T-helper 1 cell treated with Interleukin-12 subunit alpha and Interleukin-12 subunit beta and Interleukin-4 antibody, amounts not matched to agents 30 ng/mL and 1 ng/mL, for 36 hours (primary cell): ENCODE measurements around the gene STK10. TPM values are rescaled to one million over a fixed set of nuclear protein-coding genes. Genes with fewer than 3 reads are reported as not detected.

ENCODE experiments used
- intact Hi-C: fragments of 100-400 bp; cut with micrococcal nuclease; formaldehyde crosslinking; loops from one replicate; pipeline ENCODE4 v1.15.1; 2024
- total RNA-seq: library from RNA; stranded (reverse); gene quantifications from 2 replicates; pipeline ENCODE4 v1.2.3, GENCODE V29; 2022

STK10 gene
- total RNA-seq, 1 donor from 2014 or later = 226 TPM

- intact Hi-C loops = loop anchor here (2.0 to 10.0 kb wide), 5 partner anchors 768 to 1857 kb away; partner anchors contain the start of genes CREBRF, NPM1, RPL26L1 and STC2
These were observed 1.8 kb upstream of the STK10 start for GRCh38 chr5:172189693-172190296.

- intact Hi-C loops = loop anchor here (1.0 to 10.0 kb wide), 14 partner anchors 39 to 1857 kb away; partner anchors contain the start of genes CREBRF, FBXW11, NPM1 and RPL26L1
These were observed 1.1 kb upstream of the STK10 start for GRCh38 chr5:172188893-172189692.

GRCh38 chr5:172187118-172188032 lies 649 bp downstream of the STK10 start:
- intact Hi-C loops = loop anchor here (1.0 to 10.0 kb wide), 17 partner anchors 8 to 1855 kb away; partner anchors contain the start of genes CREBRF, FBXW11, NPM1 and RPL26L1

GRCh38 chr5:172186114-172186695 lies 1.8 kb downstream of the STK10 start:
- intact Hi-C loops = loop anchor here (2.0 to 10.0 kb wide), 4 partner anchors 511 to 1854 kb away; partner anchors contain the start of genes RPL26L1 and STC2

- intact Hi-C loops = loop anchor here (5.0 to 10.0 kb wide), 3 partner anchors 772 to 1853 kb away; partner anchors contain the start of genes RPL26L1 and STC2
These were observed 2.9 kb downstream of the STK10 start for GRCh38 chr5:172185096-172185461.

GRCh38 chr5:172183881-172184280 lies 4.1 kb downstream of the STK10 start:
- intact Hi-C loops = loop anchor here (10.0 kb wide), 1 partner anchor 1141 kb away; the partner anchor contains the start of gene STC2

- intact Hi-C loops = loop anchor here (10.0 kb wide), 1 partner anchor 1143 kb away; the partner anchor contains the start of gene STC2
These were observed 5.7 kb downstream of the STK10 start for GRCh38 chr5:172182291-172182690.

GRCh38 chr5:172180936-172181335 lies 7.1 kb downstream of the STK10 start:
- intact Hi-C loops = loop anchor here (10.0 kb wide), 1 partner anchor 1144 kb away; the partner anchor contains the start of gene STC2

GRCh38 chr5:172178991-172179989 lies 8.7 kb downstream of the STK10 start:
- intact Hi-C loops = loop anchor here (1.0 to 10.0 kb wide), 6 partner anchors 8 to 1904 kb away; partner anchors contain the start of genes ATP6V0E1, BNIP1 and CPEB4

GRCh38 chr5:172178301-172178987 lies 9.6 kb downstream of the STK10 start:
- intact Hi-C loops = loop anchor here (5.0 to 10.0 kb wide), 5 partner anchors 599 to 1904 kb away; partner anchors contain the start of genes ATP6V0E1, BNIP1 and CPEB4

- intact Hi-C loops = loop anchor here (5.0 to 10.0 kb wide), 5 partner anchors 600 to 1902 kb away; partner anchors contain the start of genes ATP6V0E1, BNIP1 and CPEB4
These were observed 10.8 kb downstream of the STK10 start for GRCh38 chr5:172177176-172177575.

- intact Hi-C loops = loop anchor here (1.0 to 10.0 kb wide), 10 partner anchors 12 to 1900 kb away; partner anchors contain the start of genes ATP6V0E1, BNIP1, CPEB4 and NPM1
These were observed 12.7 kb downstream of the STK10 start for GRCh38 chr5:172175263-172175719.

GRCh38 chr5:172173564-172174153 lies 14.4 kb downstream of the STK10 start:
- intact Hi-C loops = loop anchor here (1.0 to 10.0 kb wide), 7 partner anchors 23 to 1899 kb away; partner anchors contain the start of genes ATP6V0E1 and FBXW11

GRCh38 chr5:172172912-172173563 lies 15.0 kb downstream of the STK10 start:
- intact Hi-C loops = loop anchor here (5.0 to 10.0 kb wide), 3 partner anchors 49 to 1898 kb away; partner anchors contain the start of gene ATP6V0E1

GRCh38 chr5:172171118-172171517 lies 16.9 kb downstream of the STK10 start:
- intact Hi-C loops = loop anchor here (2.0 to 10.0 kb wide), 4 partner anchors 18 to 1896 kb away; partner anchors contain the start of gene ATP6V0E1

GRCh38 chr5:172170251-172170701 lies 17.7 kb downstream of the STK10 start:
- intact Hi-C loops = loop anchor here (2.0 to 10.0 kb wide), 4 partner anchors 17 to 1895 kb away; partner anchors contain the start of gene ATP6V0E1

- intact Hi-C loops = no loop called here
These were observed 18.8 kb downstream of the STK10 start for GRCh38 chr5:172169216-172169615.
